ENCODE data around the gene ACOX1. TPM values are rescaled to one million over a fixed set of nuclear protein-coding genes. Genes with fewer than 3 reads are reported as not detected.

The ACOX1 gene
- polyA plus RNA-seq, 1 of the 3 experiments (the other 2 are of a cell fraction), result 21.5 TPM

DNA sequence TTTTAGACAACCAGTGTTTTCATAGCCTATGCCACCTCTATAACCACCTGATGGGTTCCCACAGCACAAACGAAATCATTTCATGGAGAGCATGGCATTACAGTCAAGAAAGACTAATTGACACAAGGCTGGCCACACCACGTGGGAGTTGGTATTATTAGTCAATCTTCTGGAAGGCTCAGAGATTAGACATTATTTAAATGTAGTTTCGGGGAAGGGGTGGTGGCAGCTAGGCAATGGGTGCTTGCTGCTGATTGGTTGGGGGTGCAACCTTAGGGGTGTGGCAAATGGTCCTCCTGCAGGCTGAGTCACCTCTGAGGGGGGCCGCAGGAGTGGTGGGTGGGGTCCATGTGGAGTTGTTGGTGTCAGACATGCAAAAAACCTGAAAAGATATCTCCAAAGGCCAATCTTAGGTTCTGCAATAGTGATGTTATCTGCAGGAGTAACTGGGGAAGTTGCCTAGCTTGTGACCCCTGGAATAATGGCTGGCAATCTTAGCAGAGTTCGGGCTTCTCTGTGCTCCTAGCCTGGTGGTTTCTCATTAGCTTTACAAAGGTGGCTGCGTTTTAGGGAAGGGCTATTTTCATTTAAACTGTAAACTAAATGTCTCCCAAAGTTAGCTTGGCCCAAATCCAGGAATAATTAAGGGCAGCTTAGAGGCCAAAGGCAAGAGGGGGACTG lies 4.7 kb upstream of the ACOX1 start:
- WGBS (ENCODE audit: low lambda C conversion rate), result 85% methylated on average over 6 of the region's 6 CpGs
- Histone ChIP-seq H3K27me3 (ENCODE audit: insufficient read depth) (no peaks in the 10 kb centered on the region), H3K4me2 (no peak overlapping the region), H3K27ac (ENCODE audit: low read depth in 2 of 2, low read length in 1 of 2) (peak overlapping the region in 1 of 2 experiments; percentile 98; a peak in 1 of 4 replicates), H3K9me3 (no peaks in the 10 kb centered on the region), H3K4me3 (ENCODE audit: low read depth in 2 of 2, low read length in 1 of 2) (no peak overlapping the region), H3K9ac (no peak overlapping the region), H3K79me2 (ENCODE audit: insufficient read depth) (peaks cover 23% of the 10 kb centered on the region), H3F3A (replicated peaks; ENCODE audit: insufficient read depth) (peaks cover 42% of the 10 kb centered on the region), H2AFZ (ENCODE audit: low read depth) (no peak overlapping the region), H3K36me3 (replicated peaks in 1 of 2; ENCODE audit: control insufficient read depth in 1 of 2, insufficient read depth in 2 of 2, low read length in 1 of 2) (no peaks in the 10 kb centered on the region), H3K9me2 (no peaks in the 10 kb centered on the region), H4K20me1 (ENCODE audit: insufficient read depth) (no peaks in the 10 kb centered on the region), H3K4me1 (ENCODE audit: control insufficient read depth in 1 of 2, insufficient read depth in 2 of 2, low read depth in 1 of 2, low read length in 1 of 2) (peaks cover 0 to 9% of the 10 kb centered on the region in 2 experiments; a peak in 2 of 4 replicates)
- TF ChIP-seq, protein P1, sequence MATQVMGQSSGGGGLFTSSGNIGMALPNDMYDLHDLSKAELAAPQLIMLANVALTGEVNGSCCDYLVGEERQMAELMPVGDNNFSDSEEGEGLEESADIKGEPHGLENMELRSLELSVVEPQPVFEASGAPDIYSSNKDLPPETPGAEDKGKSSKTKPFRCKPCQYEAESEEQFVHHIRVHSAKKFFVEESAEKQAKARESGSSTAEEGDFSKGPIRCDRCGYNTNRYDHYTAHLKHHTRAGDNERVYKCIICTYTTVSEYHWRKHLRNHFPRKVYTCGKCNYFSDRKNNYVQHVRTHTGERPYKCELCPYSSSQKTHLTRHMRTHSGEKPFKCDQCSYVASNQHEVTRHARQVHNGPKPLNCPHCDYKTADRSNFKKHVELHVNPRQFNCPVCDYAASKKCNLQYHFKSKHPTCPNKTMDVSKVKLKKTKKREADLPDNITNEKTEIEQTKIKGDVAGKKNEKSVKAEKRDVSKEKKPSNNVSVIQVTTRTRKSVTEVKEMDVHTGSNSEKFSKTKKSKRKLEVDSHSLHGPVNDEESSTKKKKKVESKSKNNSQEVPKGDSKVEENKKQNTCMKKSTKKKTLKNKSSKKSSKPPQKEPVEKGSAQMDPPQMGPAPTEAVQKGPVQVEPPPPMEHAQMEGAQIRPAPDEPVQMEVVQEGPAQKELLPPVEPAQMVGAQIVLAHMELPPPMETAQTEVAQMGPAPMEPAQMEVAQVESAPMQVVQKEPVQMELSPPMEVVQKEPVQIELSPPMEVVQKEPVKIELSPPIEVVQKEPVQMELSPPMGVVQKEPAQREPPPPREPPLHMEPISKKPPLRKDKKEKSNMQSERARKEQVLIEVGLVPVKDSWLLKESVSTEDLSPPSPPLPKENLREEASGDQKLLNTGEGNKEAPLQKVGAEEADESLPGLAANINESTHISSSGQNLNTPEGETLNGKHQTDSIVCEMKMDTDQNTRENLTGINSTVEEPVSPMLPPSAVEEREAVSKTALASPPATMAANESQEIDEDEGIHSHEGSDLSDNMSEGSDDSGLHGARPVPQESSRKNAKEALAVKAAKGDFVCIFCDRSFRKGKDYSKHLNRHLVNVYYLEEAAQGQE (IDR thresholded peaks at IDR 0.05; ENCODE audit: low read depth, low read length), result no peak
- TF ChIP-seq YY1 (IDR thresholded peaks at IDR 0.05; ENCODE audit: low read depth) (no peak), MXI1 (IDR thresholded peaks at IDR 0.05; ENCODE audit: low read depth, low read length) (no peak), RFX5 (IDR thresholded peaks at IDR 0.05; ENCODE audit: low read length) (no peak)
- ChIA-PET CTCF (interaction anchor here (1.2 to 3.2 kb wide), 7 partner anchors 14 to 79 kb away, joined by 3 to 21 read pairs (median 8); partner anchors contain the start of genes CDK3 and MRPL38), POLR2A (no interaction called here)
- DNase-seq, result no peak

DNA sequence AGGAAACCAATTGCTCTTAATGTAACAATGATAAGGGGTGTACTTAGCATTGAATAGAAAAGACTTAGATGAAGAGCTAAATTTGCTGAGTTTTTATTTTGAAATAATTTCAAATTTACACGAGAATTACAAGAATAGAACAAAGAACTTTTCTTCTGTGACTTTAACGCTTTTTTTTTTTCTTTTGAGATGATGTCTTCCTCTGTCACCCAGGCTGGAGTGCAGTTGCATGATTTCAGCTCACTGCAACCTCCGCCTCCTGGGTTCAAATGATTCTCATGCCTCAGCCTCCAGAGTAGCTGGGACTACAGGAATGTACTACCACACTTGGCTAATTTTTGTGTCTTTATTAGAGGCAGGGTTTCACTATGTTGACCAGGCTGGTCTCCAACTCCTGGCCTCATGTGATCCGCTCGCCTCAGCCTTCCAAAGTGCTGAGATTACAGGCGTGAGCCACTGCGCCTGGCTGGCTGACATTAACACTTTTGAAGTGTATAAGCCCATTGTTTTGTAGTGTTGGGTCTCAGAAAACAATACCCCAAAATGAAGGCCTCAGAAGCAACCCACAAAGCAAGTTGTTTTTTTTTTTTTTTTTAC lies 2.2 kb upstream of the ACOX1 start:
- CTCF ChIA-PET, result interaction anchor here (1.0 to 1.8 kb wide), 5 partner anchors 13 to 33 kb away, joined by 4 to 13 read pairs (median 5); partner anchors contain the start of gene CDK3
- H3K4me3 ChIP-seq (ENCODE audit: low read depth in 2 of 2, low read length in 1 of 2), result no peak overlapping the region
- TF ChIP-seq CHD2 (IDR thresholded peaks at IDR 0.05; ENCODE audit: low read length, partially characterized antibody) (no peak), EP300 (IDR thresholded peaks at IDR 0.05; ENCODE audit: borderline replicate concordance in 1 of 2, low read depth in 1 of 2, low read length in 1 of 2) (no peak), RXRA (IDR thresholded peaks at IDR 0.05; ENCODE audit: borderline replicate concordance, low read depth) (no peak), MEF2A (IDR thresholded peaks at IDR 0.05; ENCODE audit: borderline replicate concordance, low read depth) (no peak), TAF1 (IDR thresholded peaks at IDR 0.05; ENCODE audit: borderline replicate concordance, low read depth, low read length) (no peak), RAD21 (IDR thresholded peaks at IDR 0.05; ENCODE audit: low read length) (no peak), TEAD4 (IDR thresholded peaks at IDR 0.05; ENCODE audit: borderline replicate concordance, insufficient read depth) (no peak), EZH2phosphoT487 (IDR thresholded peaks at IDR 0.05; ENCODE audit: borderline replicate concordance, low read depth) (no peak), SMC3 (IDR thresholded peaks at IDR 0.05; ENCODE audit: low read depth, low read length) (no peak), FOSL2 (IDR thresholded peaks at IDR 0.05; ENCODE audit: borderline replicate concordance, low read depth) (no peak), SIN3A (IDR thresholded peaks at IDR 0.05; ENCODE audit: borderline replicate concordance, low read depth, low read length) (no peak), GATA2 (CRISPR knock-in tag; IDR thresholded peaks at IDR 0.05) (no peak)
- TF ChIP-seq, protein P2, sequence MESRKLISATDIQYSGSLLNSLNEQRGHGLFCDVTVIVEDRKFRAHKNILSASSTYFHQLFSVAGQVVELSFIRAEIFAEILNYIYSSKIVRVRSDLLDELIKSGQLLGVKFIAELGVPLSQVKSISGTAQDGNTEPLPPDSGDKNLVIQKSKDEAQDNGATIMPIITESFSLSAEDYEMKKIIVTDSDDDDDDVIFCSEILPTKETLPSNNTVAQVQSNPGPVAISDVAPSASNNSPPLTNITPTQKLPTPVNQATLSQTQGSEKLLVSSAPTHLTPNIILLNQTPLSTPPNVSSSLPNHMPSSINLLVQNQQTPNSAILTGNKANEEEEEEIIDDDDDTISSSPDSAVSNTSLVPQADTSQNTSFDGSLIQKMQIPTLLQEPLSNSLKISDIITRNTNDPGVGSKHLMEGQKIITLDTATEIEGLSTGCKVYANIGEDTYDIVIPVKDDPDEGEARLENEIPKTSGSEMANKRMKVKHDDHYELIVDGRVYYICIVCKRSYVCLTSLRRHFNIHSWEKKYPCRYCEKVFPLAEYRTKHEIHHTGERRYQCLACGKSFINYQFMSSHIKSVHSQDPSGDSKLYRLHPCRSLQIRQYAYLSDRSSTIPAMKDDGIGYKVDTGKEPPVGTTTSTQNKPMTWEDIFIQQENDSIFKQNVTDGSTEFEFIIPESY (IDR thresholded peaks at IDR 0.05; ENCODE audit: borderline replicate concordance, low read depth), result no peak
- TF ChIP-seq, protein P3, sequence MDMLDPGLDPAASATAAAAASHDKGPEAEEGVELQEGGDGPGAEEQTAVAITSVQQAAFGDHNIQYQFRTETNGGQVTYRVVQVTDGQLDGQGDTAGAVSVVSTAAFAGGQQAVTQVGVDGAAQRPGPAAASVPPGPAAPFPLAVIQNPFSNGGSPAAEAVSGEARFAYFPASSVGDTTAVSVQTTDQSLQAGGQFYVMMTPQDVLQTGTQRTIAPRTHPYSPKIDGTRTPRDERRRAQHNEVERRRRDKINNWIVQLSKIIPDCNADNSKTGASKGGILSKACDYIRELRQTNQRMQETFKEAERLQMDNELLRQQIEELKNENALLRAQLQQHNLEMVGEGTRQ (IDR thresholded peaks at IDR 0.05; ENCODE audit: borderline replicate concordance, low read depth, low read length), result no peak

More for the DNA sequence above, 2.2 kb upstream of the ACOX1 start:
- peaks cover 48% of the 10 kb centered on the region for H3K79me2 ChIP-seq (ENCODE audit: insufficient read depth)
- POLR2A ChIA-PET, result interaction anchor here (0.6 kb wide), 1 partner anchor 308 kb away, joined by 4 read pairs; no protein-coding TSS in a partner anchor
- H3K9me2 ChIP-seq, result no peaks in the 10 kb centered on the region
- DNase-seq, result no peak
- H4K20me1 ChIP-seq (ENCODE audit: insufficient read depth), result no peaks in the 10 kb centered on the region
- H3K36me3 ChIP-seq (replicated peaks in 1 of 2; ENCODE audit: control insufficient read depth in 1 of 2, insufficient read depth in 2 of 2, low read length in 1 of 2), result peaks cover 2 to 16% of the 10 kb centered on the region in 2 experiments
- H2AFZ ChIP-seq (ENCODE audit: low read depth), result no peak overlapping the region
- H3K27me3 ChIP-seq (ENCODE audit: insufficient read depth), result no peaks in the 10 kb centered on the region
- 94% methylated on average over 7 of the region's 7 CpGs for WGBS (ENCODE audit: low lambda C conversion rate)
- H3F3A ChIP-seq (replicated peaks; ENCODE audit: insufficient read depth), result peaks cover 44% of the 10 kb centered on the region
- H3K9me3 ChIP-seq, result no peaks in the 10 kb centered on the region
- peak overlapping the region in 1 of 2 experiments; percentile 98; a peak in 3 of 4 replicates for H3K27ac ChIP-seq (ENCODE audit: low read depth in 2 of 2, low read length in 1 of 2)
- peaks cover 0 to 19% of the 10 kb centered on the region in 2 experiments; a peak in 3 of 4 replicates for H3K4me1 ChIP-seq (ENCODE audit: control insufficient read depth in 1 of 2, insufficient read depth in 2 of 2, low read depth in 1 of 2, low read length in 1 of 2)
- H3K4me2 ChIP-seq, result no peak overlapping the region
- no peak overlapping the region for H3K9ac ChIP-seq

Data from SK-N-SH (cell line).